DMS114 treated with DMSO at 0.1 percent for 48 hours (cell line): ENCODE data around the gene FAM149B1.

Source experiments
- DNase-seq: peaks from one replicate; lab custom pipeline; 2025; ENCODE audit not compliant: unreplicated experiment; lab: John Stamatoyannopoulos, UW

FAM149B1 gene

DNA sequence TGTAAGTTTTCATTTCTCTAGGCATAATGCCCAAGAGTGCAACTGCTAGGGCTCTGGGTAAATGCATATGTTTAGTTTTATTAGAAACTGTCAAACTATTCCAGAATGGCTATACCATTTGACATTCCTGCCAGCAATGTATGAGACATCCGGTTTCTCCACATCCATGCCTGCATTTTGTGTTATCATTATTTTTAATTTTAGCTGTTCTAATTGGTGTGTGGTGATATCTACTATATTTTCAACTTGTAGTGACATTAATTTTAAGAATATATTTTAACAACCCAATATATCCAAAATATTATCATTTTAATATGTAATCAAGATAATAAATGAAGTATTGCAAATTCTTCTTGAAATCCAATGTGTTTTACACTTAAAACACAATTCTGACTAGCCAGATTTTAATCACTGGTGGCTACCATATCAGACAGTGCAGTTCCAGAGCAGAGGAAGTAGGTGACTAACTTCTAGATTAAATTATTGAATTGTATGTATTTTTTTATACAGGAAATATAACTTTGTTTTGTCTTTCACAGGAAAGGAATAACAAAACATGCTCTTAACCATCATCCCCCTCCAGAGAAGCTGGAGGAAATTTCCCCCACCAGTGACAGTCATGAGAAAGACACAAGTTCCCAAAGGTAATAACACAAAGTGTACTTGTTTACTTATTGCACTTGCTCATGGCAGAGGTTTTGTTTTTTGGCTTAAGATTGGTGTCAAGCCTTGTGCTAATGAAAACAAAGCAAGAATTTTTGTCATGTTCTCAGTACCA lies 6.4 kb downstream of the FAM149B1 start:
- DNase-seq = no peak

DNA sequence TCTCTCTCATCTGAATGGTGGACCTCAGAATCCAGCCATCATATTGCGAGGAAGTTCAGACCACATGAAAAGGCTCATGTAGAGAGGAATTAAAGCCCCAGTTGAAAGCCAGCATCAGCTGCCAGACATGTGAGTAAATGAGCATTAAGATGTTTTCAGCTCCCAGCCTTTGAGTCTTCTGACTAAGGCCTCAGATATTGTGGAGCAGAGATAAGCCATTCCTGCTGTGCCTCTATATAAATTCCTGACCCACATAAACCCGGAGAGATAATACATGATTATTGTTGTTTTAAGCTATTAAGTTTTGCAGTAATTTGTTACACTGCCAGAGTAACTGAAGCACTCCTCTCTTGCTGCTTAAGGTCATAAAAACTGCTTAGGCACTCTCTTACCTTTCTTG lies 14.6 kb downstream of the FAM149B1 start:
- no peak for DNase-seq

- DNase-seq = no peak
Measured at GRCh38 chr10:73183667-73184281, 15.9 kb downstream of the FAM149B1 start.

DNA sequence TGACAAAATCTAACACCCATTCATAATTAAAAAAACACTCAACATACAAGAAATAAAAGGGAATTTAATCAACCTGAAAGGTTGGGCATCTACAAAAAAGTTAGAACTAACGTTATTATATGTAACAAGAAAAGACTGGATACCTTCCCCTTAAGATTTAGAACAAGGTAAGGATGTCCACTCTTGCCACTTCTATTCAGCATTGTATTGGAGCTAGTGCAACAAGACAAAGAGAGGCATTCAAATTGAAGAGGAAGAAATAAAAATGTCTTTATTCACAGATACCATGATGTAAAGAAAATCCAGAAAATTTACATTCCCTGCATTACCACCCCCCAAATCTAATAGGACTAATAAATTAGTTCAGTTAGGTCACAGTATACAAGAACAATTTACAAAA lies 18.3 kb downstream of the FAM149B1 start:
- no peak for DNase-seq

GRCh38 chr10:73190188-73190587 lies 22.3 kb downstream of the FAM149B1 start:
- no peak for DNase-seq

GRCh38 chr10:73205081-73205480 lies 37.2 kb downstream of the FAM149B1 start:
- no peak for DNase-seq

GRCh38 chr10:73205890-73206289 lies 38.0 kb downstream of the FAM149B1 start:
- no peak for DNase-seq

- no peak for DNase-seq
Measured at GRCh38 chr10:73206385-73206784, 38.5 kb downstream of the FAM149B1 start.

DNA sequence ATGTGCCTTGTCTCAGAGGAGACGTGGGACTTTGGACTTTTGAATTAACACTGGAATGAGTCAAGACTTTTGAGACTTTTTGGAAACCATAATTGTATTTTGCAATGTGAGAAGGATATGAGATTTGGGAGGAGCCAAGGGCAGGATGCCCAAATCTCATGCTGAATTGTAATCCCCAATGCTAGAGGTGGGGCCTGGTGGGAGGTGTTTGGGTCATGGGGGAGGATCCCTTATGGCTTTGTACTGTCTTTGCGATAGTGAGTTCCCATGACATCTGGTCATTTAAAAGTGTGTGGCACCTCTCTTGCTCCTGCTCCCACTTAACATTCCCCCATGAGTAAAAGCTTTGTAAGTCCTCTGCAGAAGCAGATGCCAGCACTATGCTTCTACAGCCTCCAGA lies 40.0 kb downstream of the FAM149B1 start:
- DNase-seq = no peak

GRCh38 chr10:73209705-73210104 lies 41.8 kb downstream of the FAM149B1 start:
- no peak for DNase-seq

DNA sequence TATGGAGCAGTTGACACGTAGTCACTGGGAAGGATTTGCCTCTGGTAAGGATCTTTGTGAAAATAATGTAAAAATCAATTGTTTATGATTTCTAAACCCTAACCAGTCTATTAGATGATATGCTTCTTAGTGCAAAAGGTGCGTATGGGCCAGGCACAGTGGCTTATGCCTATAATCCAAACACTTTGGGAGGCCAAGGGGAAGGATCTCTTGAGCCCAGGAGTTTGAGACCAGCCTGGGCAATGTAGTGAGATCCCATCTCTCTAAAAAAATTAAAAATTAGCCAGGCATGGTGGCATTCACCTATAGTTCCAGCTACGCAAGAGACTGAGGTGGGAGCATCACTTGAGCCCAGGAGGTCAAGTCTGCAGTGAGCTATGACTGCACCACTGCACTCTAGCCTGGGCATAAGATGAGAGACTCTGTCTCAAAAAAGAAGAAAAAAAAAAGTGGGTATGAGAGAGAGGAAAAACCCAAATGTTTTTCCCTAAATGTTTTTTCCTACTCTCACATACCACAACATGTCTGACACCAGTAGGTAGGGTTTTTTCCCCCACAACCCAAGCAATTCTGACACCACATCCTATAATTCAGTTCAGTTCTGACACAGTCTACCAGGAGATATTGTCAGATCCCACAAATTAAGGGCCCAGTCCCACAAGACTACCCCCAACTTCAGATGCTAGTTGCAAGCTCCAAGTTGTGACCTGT lies 42.6 kb downstream of the FAM149B1 start:
- DNase-seq = no peak

GRCh38 chr10:73211106-73211811 lies 43.3 kb downstream of the FAM149B1 start:
- no peak for DNase-seq

DNA sequence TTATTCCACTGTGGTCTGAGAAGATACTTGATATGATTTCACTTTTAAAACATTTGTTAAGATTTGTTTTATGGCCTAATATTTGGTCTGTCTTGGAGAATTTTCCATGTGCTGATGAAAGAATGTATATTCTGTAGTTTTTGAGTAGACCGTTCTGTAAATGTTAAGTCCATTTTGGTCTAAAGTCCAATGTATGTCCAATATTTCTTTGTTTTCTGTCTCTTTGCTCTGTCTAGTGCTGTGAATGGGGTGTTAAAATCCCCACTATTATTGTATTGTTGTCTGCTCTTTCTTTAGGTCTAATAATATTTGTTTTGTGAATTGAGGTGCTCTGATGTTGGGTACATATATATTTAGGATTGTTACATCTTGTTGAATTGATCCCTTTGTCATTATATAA lies 47.8 kb downstream of the FAM149B1 start:
- no peak for DNase-seq

DNA sequence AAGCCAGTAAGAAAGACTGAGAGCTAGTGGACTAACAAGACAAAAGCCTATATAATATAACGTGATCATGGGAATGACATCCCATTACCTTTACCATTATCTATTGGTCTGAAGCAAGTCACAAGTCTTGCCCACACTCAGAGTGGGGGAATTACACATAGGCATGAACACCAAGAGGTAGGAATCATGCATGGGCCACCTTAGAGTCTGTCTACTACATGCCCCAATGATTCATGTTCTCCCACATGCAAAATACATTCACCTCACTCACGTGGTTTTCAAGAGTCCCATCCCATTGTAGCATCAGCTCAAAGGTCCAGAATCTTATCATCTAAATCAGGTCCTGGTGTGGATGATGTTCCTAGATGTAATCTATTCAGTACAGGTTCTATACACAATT lies 49.7 kb downstream of the FAM149B1 start:
- DNase-seq = no peak

- DNase-seq = peak; percentile 40
Measured at GRCh38 chr10:73218431-73219191, 50.7 kb downstream of the FAM149B1 start.

GRCh38 chr10:73219384-73219783 lies 51.5 kb downstream of the FAM149B1 start:
- no peak for DNase-seq

- DNase-seq = no peak
Measured at GRCh38 chr10:73220989-73221388, 53.1 kb downstream of the FAM149B1 start.

- no peak for DNase-seq
Measured at GRCh38 chr10:73225518-73225917, 57.6 kb downstream of the FAM149B1 start.

DNA sequence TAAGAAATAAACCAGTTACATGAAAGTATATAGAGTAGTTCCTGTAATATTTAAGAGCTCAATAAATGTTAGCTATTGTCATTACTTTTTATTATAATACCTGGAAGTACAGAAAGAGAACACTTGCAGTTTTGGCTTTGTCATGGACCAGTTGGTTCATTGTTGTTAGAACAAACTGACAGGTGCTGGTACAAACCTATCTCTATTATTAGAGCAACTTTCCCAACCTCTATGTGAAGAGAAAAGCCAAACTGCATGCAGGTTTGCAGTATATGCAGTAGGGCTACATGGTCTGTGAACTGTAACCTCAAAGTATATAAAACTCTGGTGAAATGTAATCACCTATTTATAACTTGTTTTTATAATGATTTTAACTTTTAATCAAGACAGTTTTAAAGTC lies 58.7 kb downstream of the FAM149B1 start:
- no peak for DNase-seq

- DNase-seq = no peak
Measured at GRCh38 chr10:73228247-73228646, 60.3 kb downstream of the FAM149B1 start.

DNA sequence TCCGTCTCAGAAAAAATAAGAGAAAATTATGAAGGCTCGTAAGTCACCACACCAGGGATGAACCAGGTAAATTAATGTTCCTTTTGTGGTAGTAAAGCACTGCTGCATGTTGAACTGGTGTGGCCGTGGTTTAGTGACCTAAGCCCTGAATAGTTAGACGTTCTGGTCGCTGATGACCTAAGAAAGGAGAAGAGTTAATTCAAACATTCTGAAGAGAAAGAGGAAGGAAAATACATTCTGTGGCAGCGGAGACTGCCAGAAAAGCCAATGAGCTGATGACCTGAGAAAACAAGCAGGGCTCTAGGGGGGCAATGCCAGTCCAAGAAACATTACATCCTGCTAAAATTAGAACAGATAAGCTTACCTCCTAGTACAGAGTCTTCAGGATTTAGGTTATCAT lies 61.6 kb downstream of the FAM149B1 start:
- no peak for DNase-seq
